GM11168 (cell line): ENCODE measurements around the gene PAK6.

Source experiments
- in situ Hi-C: fragments of 300-500 bp; cut with MboI; formaldehyde crosslinking; loops from one replicate; pipeline ENCODE4 v1.12.0; 2022; ENCODE audit warnings: low sequenced_read_pairs; ENCODE audit not compliant: unreplicated experiment

PAK6 gene

GRCh38 chr15:40287505-40287904 lies 48.6 kb downstream of the PAK6 start:
- in situ Hi-C loops: loop anchor here (5.0 kb wide), 1 partner anchor 35 kb away; the partner anchor contains the start of gene INAFM2

- in situ Hi-C loops: loop anchor here (5.0 kb wide), 1 partner anchor 34 kb away; the partner anchor contains the start of gene INAFM2
These were observed 49.1 kb downstream of the PAK6 start for GRCh38 chr15:40287968-40288367.

GRCh38 chr15:40289140-40289775 lies 50.4 kb downstream of the PAK6 start:
- in situ Hi-C loops: loop anchor here (5.0 kb wide), 1 partner anchor 33 kb away; the partner anchor contains the start of gene INAFM2

GRCh38 chr15:40290545-40290917 lies 51.7 kb downstream of the PAK6 start:
- in situ Hi-C loops: no loop called here

- in situ Hi-C loops: no loop called here
These were observed 52.2 kb downstream of the PAK6 start for GRCh38 chr15:40290918-40291574.

- in situ Hi-C loops: no loop called here
These were observed 53.4 kb downstream of the PAK6 start for GRCh38 chr15:40292246-40292645.

GRCh38 chr15:40293006-40293405 lies 54.1 kb downstream of the PAK6 start:
- in situ Hi-C loops: no loop called here

- in situ Hi-C loops: no loop called here
These were observed 55.3 kb downstream of the PAK6 start for GRCh38 chr15:40293905-40294895.

- in situ Hi-C loops: no loop called here
These were observed 56.4 kb downstream of the PAK6 start for GRCh38 chr15:40295297-40295696.

- in situ Hi-C loops: no loop called here
These were observed 57.2 kb downstream of the PAK6 start for GRCh38 chr15:40295877-40296560.

GRCh38 chr15:40296561-40297230 lies 57.8 kb downstream of the PAK6 start:
- in situ Hi-C loops: no loop called here

- in situ Hi-C loops: no loop called here
These were observed 58.5 kb downstream of the PAK6 start for GRCh38 chr15:40297356-40297755.

- in situ Hi-C loops: no loop called here
These were observed 59.5 kb downstream of the PAK6 start for GRCh38 chr15:40298216-40298935.

GRCh38 chr15:40300367-40300766 lies 61.5 kb downstream of the PAK6 start:
- in situ Hi-C loops: no loop called here

- in situ Hi-C loops: no loop called here
These were observed 61.9 kb downstream of the PAK6 start for GRCh38 chr15:40300771-40301170.

- in situ Hi-C loops: no loop called here
These were observed 62.8 kb downstream of the PAK6 start for GRCh38 chr15:40301467-40302179.

GRCh38 chr15:40302288-40302886 lies 63.5 kb downstream of the PAK6 start:
- in situ Hi-C loops: no loop called here

GRCh38 chr15:40302981-40303380 lies 64.1 kb downstream of the PAK6 start:
- in situ Hi-C loops: no loop called here
